Iris pigment epithelial cell (primary cell): ENCODE data around the gene CDC14A.

Experiments
- DNase-seq: peaks from one replicate; pipeline ENCODE4 v3.0.0-alpha.2; 2011; ENCODE audit warnings: low read depth

The CDC14A gene

GRCh38 chr1:100497796-100498195 lies 145.5 kb downstream of the CDC14A start:
- no peak for DNase-seq

GRCh38 chr1:100499194-100499811 lies 147.0 kb downstream of the CDC14A start:
- DNase-seq: peak; percentile 42

- DNase-seq: peak; percentile 60
Observed at GRCh38 chr1:100502052-100502792, 149.9 kb downstream of the CDC14A start.

GRCh38 chr1:100506217-100506616 lies 153.9 kb downstream of the CDC14A start:
- no peak for DNase-seq

GRCh38 chr1:100510451-100510850 lies 158.1 kb downstream of the CDC14A start:
- DNase-seq: no peak

- no peak for DNase-seq
Observed at GRCh38 chr1:100511058-100511457, 158.8 kb downstream of the CDC14A start.

- no peak for DNase-seq
Observed at GRCh38 chr1:100511773-100512172, 159.5 kb downstream of the CDC14A start.

- DNase-seq: no peak
Observed at GRCh38 chr1:100512803-100513352, 160.6 kb downstream of the CDC14A start.

GRCh38 chr1:100516857-100517256 lies 164.6 kb downstream of the CDC14A start:
- no peak for DNase-seq

GRCh38 chr1:100517515-100517914 lies 165.2 kb downstream of the CDC14A start:
- DNase-seq: peak; percentile 41

GRCh38 chr1:100518023-100518422 lies 165.7 kb downstream of the CDC14A start:
- no peak for DNase-seq

GRCh38 chr1:100523038-100523652 lies 170.8 kb downstream of the CDC14A start:
- DNase-seq: peak; percentile 21

- no peak for DNase-seq
Observed at GRCh38 chr1:100524355-100524754, 172.0 kb downstream of the CDC14A start.

- DNase-seq: no peak
Observed at GRCh38 chr1:100526894-100527293, 174.6 kb downstream of the CDC14A start.

- DNase-seq: peak; percentile 32
Observed at GRCh38 chr1:100528871-100529270, 176.6 kb downstream of the CDC14A start.

- no peak for DNase-seq
Observed at GRCh38 chr1:100530141-100530540, 177.8 kb downstream of the CDC14A start.

GRCh38 chr1:100530880-100531487 lies 178.7 kb downstream of the CDC14A start:
- DNase-seq: peak; percentile 96

- no peak for DNase-seq
Observed at GRCh38 chr1:100532645-100533044, 180.3 kb downstream of the CDC14A start.

- DNase-seq: no peak
Observed at GRCh38 chr1:100535264-100535663, 183.0 kb downstream of the CDC14A start.

- no peak for DNase-seq
Observed at GRCh38 chr1:100536031-100536430, 183.7 kb downstream of the CDC14A start.

- peak; percentile 10 for DNase-seq
Observed at GRCh38 chr1:100538913-100539835, 186.9 kb downstream of the CDC14A start.
